MCF 10A (cell line): ENCODE data around the gene RSPH3. TPM values are rescaled to one million over a fixed set of nuclear protein-coding genes. Genes with fewer than 3 reads are reported as not detected.

ENCODE experiments used
- BruUV-seq: library from RNA; stranded (reverse); fragments of 400-500 nt; replicated peaks from 2 replicates; lab custom pipeline; 2021; lab: Mats Ljungman, UMichigan
- CTCF ChIA-PET: fragments of 300-600 bp; sonication (Branson Sonifier 250); formaldehyde crosslinking; extraction: SDS; loops from one replicate; lab custom pipeline; 2021; ENCODE audit warnings: antibody characterized with exemption, inconsistent platforms; lab: Yijun Ruan, JAX
- POLR2A ChIA-PET: fragments of 300-600, 350-650 bp; sonication (Branson Sonifier 250); formaldehyde crosslinking; extraction: SDS; loops from one replicate; lab custom pipeline; 2020; ENCODE audit warnings: antibody characterized with exemption, inconsistent platforms; lab: Yijun Ruan, JAX
- DNase-seq: peaks from one replicate; pipeline ENCODE4 v3.0.0-alpha.2; 2018; ENCODE audit not compliant: unreplicated experiment
- H3K27ac Mint-ChIP-seq: one replicate; pipeline ENCODE4 v1.8.0; 2022; ENCODE audit warnings: mild to moderate bottlenecking, low read depth, mixed read lengths; ENCODE audit not compliant: unreplicated experiment
- H3K27me3 Mint-ChIP-seq: one replicate; pipeline ENCODE4 v1.8.0; 2022; ENCODE audit warnings: mixed read lengths; ENCODE audit not compliant: insufficient read depth, unreplicated experiment
- H3K36me3 Mint-ChIP-seq: one replicate; pipeline ENCODE4 v1.8.0; 2022; ENCODE audit warnings: mild to moderate bottlenecking, moderate library complexity, mixed read lengths; ENCODE audit not compliant: insufficient read depth, unreplicated experiment
- H3K4me1 Mint-ChIP-seq: one replicate; pipeline ENCODE4 v1.8.0; 2022; ENCODE audit warnings: mixed read lengths; ENCODE audit not compliant: insufficient read depth, unreplicated experiment
- H3K4me3 Mint-ChIP-seq: one replicate; pipeline ENCODE4 v1.8.0; 2022; ENCODE audit warnings: mild to moderate bottlenecking, moderate library complexity, mixed read lengths; ENCODE audit not compliant: unreplicated experiment
- H3K9me3 Mint-ChIP-seq: one replicate; pipeline ENCODE4 v1.8.0; 2022; ENCODE audit warnings: mixed read lengths; ENCODE audit not compliant: unreplicated experiment
- intact Hi-C: fragments of 100-400 bp; cut with micrococcal nuclease; formaldehyde crosslinking; loops from 2 replicates; pipeline ENCODE4 v1.14.1; 2022
- total RNA-seq: library from RNA; stranded (reverse); gene quantifications from 2 replicates; pipeline ENCODE4 v1.2.3, GENCODE V29; 2022
- TF ChIP-seq, protein P1 (sequence below): fragments of 200-600 bp; IDR thresholded peaks from one replicate; pipeline ENCODE4 v1.8.0; 2022; ENCODE audit warnings: antibody characterized with exemption, mild to moderate bottlenecking; ENCODE audit not compliant: unreplicated experiment

RSPH3 gene
- total RNA-seq, 1 experiment from 2014 or later = 13.1 TPM

DNA sequence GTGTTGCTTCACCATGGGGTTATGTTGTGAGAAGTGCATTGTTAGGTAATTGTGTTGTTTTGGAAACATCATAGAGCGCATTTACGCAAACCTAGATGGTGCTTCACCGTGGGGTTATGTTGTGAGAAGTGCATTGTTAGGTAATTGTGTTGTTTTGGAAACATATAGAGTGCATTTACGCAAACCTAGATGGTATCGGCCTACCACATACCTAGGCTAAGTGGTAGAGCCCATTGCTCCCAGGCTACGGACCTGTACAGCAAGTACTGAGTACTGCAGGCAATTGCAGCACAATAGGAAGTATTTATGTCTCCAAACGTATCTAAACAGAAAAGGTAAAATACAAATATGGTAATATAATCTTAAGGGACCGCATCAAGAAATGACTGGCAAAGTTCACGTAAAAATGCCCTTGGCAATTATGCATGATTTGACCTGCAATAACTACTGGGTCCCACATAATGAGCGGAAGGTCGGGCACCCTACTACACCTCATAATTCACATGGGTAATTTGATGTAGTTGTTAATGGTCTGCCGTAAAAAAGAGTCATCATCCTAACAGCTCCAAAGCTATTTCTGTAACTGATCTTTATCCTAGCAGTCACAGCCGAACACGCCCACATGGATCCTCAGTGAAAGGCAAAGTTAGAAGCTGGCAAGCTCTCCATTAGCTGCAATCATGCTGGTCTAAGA lies 76.0 kb downstream of the RSPH3 start:
- no peaks in the 10 kb centered on the region for H3K27me3 Mint-ChIP-seq
- intact Hi-C loops = no loop called here
- BruUV-seq = no TSS peak
- ChIA-PET POLR2A (interaction anchor here (1.3 kb wide), 1 partner anchor 33 kb away, joined by 3 read pairs; no protein-coding TSS in a partner anchor), CTCF (interaction anchor here (1.1 kb wide), 1 partner anchor 12 kb away, joined by 3 read pairs; no protein-coding TSS in a partner anchor)
- no peak overlapping the region for H3K4me3 Mint-ChIP-seq
- peaks cover 6% of the 10 kb centered on the region for H3K4me1 Mint-ChIP-seq
- no peak overlapping the region for H3K27ac Mint-ChIP-seq
- DNase-seq = no peak
- H3K9me3 Mint-ChIP-seq = peaks cover 6% of the 10 kb centered on the region
- TF ChIP-seq, protein P1, sequence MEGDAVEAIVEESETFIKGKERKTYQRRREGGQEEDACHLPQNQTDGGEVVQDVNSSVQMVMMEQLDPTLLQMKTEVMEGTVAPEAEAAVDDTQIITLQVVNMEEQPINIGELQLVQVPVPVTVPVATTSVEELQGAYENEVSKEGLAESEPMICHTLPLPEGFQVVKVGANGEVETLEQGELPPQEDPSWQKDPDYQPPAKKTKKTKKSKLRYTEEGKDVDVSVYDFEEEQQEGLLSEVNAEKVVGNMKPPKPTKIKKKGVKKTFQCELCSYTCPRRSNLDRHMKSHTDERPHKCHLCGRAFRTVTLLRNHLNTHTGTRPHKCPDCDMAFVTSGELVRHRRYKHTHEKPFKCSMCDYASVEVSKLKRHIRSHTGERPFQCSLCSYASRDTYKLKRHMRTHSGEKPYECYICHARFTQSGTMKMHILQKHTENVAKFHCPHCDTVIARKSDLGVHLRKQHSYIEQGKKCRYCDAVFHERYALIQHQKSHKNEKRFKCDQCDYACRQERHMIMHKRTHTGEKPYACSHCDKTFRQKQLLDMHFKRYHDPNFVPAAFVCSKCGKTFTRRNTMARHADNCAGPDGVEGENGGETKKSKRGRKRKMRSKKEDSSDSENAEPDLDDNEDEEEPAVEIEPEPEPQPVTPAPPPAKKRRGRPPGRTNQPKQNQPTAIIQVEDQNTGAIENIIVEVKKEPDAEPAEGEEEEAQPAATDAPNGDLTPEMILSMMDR = no peak
- H3K36me3 Mint-ChIP-seq = peaks cover 7% of the 10 kb centered on the region

Other genes starting within 250 kb of the RSPH3 start
- gene EZR, start 180.8 kb downstream of the RSPH3 start, total RNA-seq = 243 and 296 TPM in 2 replicates
- not detected in 2 replicates for gene TAGAP, start 44.8 kb upstream of the RSPH3 start, total RNA-seq
- gene FNDC1, start 169.2 kb upstream of the RSPH3 start, total RNA-seq = not detected in 2 replicates